ENCODE data around the gene SNRPA.

SNRPA gene

DNA sequence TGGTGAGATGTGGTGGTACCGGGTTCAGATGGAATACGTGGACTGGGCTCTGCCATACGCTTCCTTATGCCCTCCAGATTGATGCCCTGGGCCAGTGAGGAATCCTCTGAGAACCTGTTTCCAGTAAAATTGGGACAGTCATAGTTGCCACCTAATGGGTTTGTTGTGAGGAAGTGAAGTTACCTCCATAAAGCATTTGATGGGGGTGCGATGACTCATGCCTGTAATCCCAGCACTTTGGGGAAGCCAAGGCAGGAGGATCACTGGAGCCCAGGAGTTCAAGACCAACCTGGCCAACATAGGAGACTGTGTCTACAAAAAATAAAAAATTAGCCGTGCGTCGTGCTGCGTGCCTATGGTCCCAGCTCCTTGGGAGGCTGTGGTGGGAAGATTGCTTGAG lies 4.8 kb downstream of the SNRPA start:
- H3F3A ChIP-seq (ENCODE audit: low read depth), result no peaks in the 10 kb centered on the region

GRCh38 chr19:40756502-40757110 lies 5.6 kb downstream of the SNRPA start:
- H2AFZ ChIP-seq (ENCODE audit: low read length), result no peak overlapping the region
- TF ChIP-seq EZH2phosphoT487 (IDR thresholded peaks at IDR 0.05; ENCODE audit: borderline replicate concordance), result no peak
- TF ChIP-seq CTCF (conservative IDR thresholded peaks at IDR 0.05; ENCODE audit: low read length), result no peak
- H3K27me3 ChIP-seq (ENCODE audit: insufficient read depth, low read length, poor library complexity, severe bottlenecking), result no peaks in the 10 kb centered on the region
- H3K9me2 ChIP-seq (replicated peaks; ENCODE audit: low read depth, low read length), result no peaks in the 10 kb centered on the region
- H3K4me3 ChIP-seq (ENCODE audit: low read length, poor library complexity, severe bottlenecking), result peak overlapping the region; percentile 68
- H3K4me2 ChIP-seq (ENCODE audit: low read depth, low read length, poor library complexity, severe bottlenecking), result peak overlapping the region; percentile 80
- peaks cover 38% of the 10 kb centered on the region for H3K4me1 ChIP-seq (ENCODE audit: insufficient read depth, low read length, poor library complexity, severe bottlenecking)
- peak overlapping the region; percentile 44 for H3K9ac ChIP-seq (ENCODE audit: low read depth, low read length, poor library complexity, severe bottlenecking)
- peaks cover 48% of the 10 kb centered on the region; the same call in 1 of the 2 replicates for H3K36me3 ChIP-seq (ENCODE audit: insufficient read depth, low read length)
- peaks cover 65% of the 10 kb centered on the region for H4K20me1 ChIP-seq (ENCODE audit: insufficient read depth, low read length, poor library complexity, severe bottlenecking)
- no peaks in the 10 kb centered on the region for H3K9me3 ChIP-seq (ENCODE audit: insufficient read depth, low read depth, low read length)
- peaks cover 87% of the 10 kb centered on the region for H3K79me2 ChIP-seq (ENCODE audit: insufficient read depth, low read length)
- no peaks in the 10 kb centered on the region for H3F3A ChIP-seq (ENCODE audit: low read depth)

More for the DNA sequence above, 4.8 kb downstream of the SNRPA start:
- Histone ChIP-seq H3K79me2 (ENCODE audit: insufficient read depth, low read length) (peaks cover 88% of the 10 kb centered on the region), H3K4me1 (ENCODE audit: insufficient read depth, low read length, poor library complexity, severe bottlenecking) (peaks cover 38% of the 10 kb centered on the region), H3K9me2 (replicated peaks; ENCODE audit: low read depth, low read length) (no peaks in the 10 kb centered on the region), H4K20me1 (ENCODE audit: insufficient read depth, low read length, poor library complexity, severe bottlenecking) (peaks cover 69% of the 10 kb centered on the region), H3K4me2 (ENCODE audit: low read depth, low read length, poor library complexity, severe bottlenecking) (peak overlapping the region; percentile 80), H2AFZ (ENCODE audit: low read length) (no peak overlapping the region), H3K4me3 (ENCODE audit: low read length, poor library complexity, severe bottlenecking) (peak overlapping the region; percentile 68), H3K9me3 (ENCODE audit: insufficient read depth, low read depth, low read length) (no peaks in the 10 kb centered on the region), H3K27me3 (ENCODE audit: insufficient read depth, low read length, poor library complexity, severe bottlenecking) (no peaks in the 10 kb centered on the region), H3K9ac (ENCODE audit: low read depth, low read length, poor library complexity, severe bottlenecking) (peak overlapping the region; percentile 44), H3K36me3 (ENCODE audit: insufficient read depth, low read length) (peaks cover 41% of the 10 kb centered on the region; the same call in 1 of the 2 replicates)
- no peak for TF ChIP-seq EZH2phosphoT487 (IDR thresholded peaks at IDR 0.05; ENCODE audit: borderline replicate concordance)

- Histone ChIP-seq H3K4me2 (ENCODE audit: low read depth, low read length, poor library complexity, severe bottlenecking) (no peak overlapping the region), H4K20me1 (ENCODE audit: insufficient read depth, low read length, poor library complexity, severe bottlenecking) (peaks cover 55% of the 10 kb centered on the region), H3K9ac (ENCODE audit: low read depth, low read length, poor library complexity, severe bottlenecking) (no peak overlapping the region), H3K79me2 (ENCODE audit: insufficient read depth, low read length) (peaks cover 85% of the 10 kb centered on the region), H3K9me3 (ENCODE audit: insufficient read depth, low read depth, low read length) (no peaks in the 10 kb centered on the region), H3K36me3 (ENCODE audit: insufficient read depth, low read length) (peaks cover 67% of the 10 kb centered on the region; the same call in 1 of the 2 replicates), H2AFZ (ENCODE audit: low read length) (no peak overlapping the region), H3K4me1 (ENCODE audit: insufficient read depth, low read length, poor library complexity, severe bottlenecking) (peaks cover 33% of the 10 kb centered on the region), H3K9me2 (replicated peaks; ENCODE audit: low read depth, low read length) (no peaks in the 10 kb centered on the region), H3F3A (ENCODE audit: low read depth) (no peaks in the 10 kb centered on the region), H3K27me3 (ENCODE audit: insufficient read depth, low read length, poor library complexity, severe bottlenecking) (no peaks in the 10 kb centered on the region), H3K4me3 (ENCODE audit: low read length, poor library complexity, severe bottlenecking) (no peak overlapping the region)
- TF ChIP-seq CTCF (conservative IDR thresholded peaks at IDR 0.05; ENCODE audit: low read length), result no peak
- no peak for TF ChIP-seq EZH2phosphoT487 (IDR thresholded peaks at IDR 0.05; ENCODE audit: borderline replicate concordance)
Measured at GRCh38 chr19:40758491-40758890, 7.5 kb downstream of the SNRPA start.

DNA sequence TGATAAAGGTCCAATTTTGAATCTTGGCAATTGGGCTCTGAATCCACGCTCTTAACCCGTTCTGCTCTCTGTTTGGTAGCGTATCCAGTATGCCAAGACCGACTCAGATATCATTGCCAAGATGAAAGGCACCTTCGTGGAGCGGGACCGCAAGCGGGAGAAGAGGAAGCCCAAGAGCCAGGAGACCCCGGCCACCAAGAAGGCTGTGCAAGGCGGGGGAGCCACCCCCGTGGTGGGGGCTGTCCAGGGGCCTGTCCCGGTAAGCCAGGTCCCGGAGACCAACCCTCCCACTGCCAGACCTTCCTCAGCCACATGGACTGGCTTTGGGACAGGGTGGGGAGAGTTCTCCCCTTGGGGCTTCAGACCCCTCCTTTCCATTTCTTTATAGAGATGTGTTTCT lies 8.3 kb downstream of the SNRPA start:
- Histone ChIP-seq H3K4me3 (ENCODE audit: low read length, poor library complexity, severe bottlenecking) (no peak overlapping the region), H3K9ac (ENCODE audit: low read depth, low read length, poor library complexity, severe bottlenecking) (no peak overlapping the region), H3K36me3 (ENCODE audit: insufficient read depth, low read length) (peaks cover 75% of the 10 kb centered on the region; the same call in 1 of the 2 replicates), H3K4me1 (ENCODE audit: insufficient read depth, low read length, poor library complexity, severe bottlenecking) (peaks cover 29% of the 10 kb centered on the region), H4K20me1 (ENCODE audit: insufficient read depth, low read length, poor library complexity, severe bottlenecking) (peaks cover 50% of the 10 kb centered on the region), H2AFZ (ENCODE audit: low read length) (no peak overlapping the region), H3K9me3 (ENCODE audit: insufficient read depth, low read depth, low read length) (no peaks in the 10 kb centered on the region), H3K27me3 (ENCODE audit: insufficient read depth, low read length, poor library complexity, severe bottlenecking) (no peaks in the 10 kb centered on the region), H3K9me2 (replicated peaks; ENCODE audit: low read depth, low read length) (no peaks in the 10 kb centered on the region), H3K79me2 (ENCODE audit: insufficient read depth, low read length) (peaks cover 77% of the 10 kb centered on the region), H3K4me2 (ENCODE audit: low read depth, low read length, poor library complexity, severe bottlenecking) (no peak overlapping the region), H3F3A (ENCODE audit: low read depth) (no peaks in the 10 kb centered on the region)
- TF ChIP-seq EZH2phosphoT487 (IDR thresholded peaks at IDR 0.05; ENCODE audit: borderline replicate concordance) (no peak), CTCF (conservative IDR thresholded peaks at IDR 0.05; ENCODE audit: low read length) (no peak)

Data from Loucy (cell line).